Mesenchymal stem cell (in vitro differentiated cells and primary cell): ENCODE measurements around the gene ATN1.
A peak's percentile ranks its signal among the peaks of the same experiment; 100 is the strongest.

Source experiments
- DNase-seq: peaks from one replicate; pipeline ENCODE4 v3.0.0-alpha.2; 2013
- H2AFZ ChIP-seq: one replicate; pipeline ENCODE4 v1.6.1; 2013; ENCODE audit warnings: low read depth, mild to moderate bottlenecking, control low read depth, inconsistent platforms, low read length, moderate library complexity
- H2AK5ac ChIP-seq: 2 replicates; pipeline ENCODE4 v1.6.1; 2013; ENCODE audit warnings: low read length, moderate library complexity, mild to moderate bottlenecking, inconsistent platforms; ENCODE audit not compliant: severe bottlenecking
- H2BK120ac ChIP-seq: one replicate; pipeline ENCODE4 v1.6.1; 2013; ENCODE audit warnings: low read depth, mild to moderate bottlenecking, inconsistent platforms, low read length, moderate library complexity
- H2BK12ac ChIP-seq, 2 experiments: one replicate each; pipeline ENCODE4 v1.6.1; 2013; ENCODE audit warnings: inconsistent platforms in 2 of 2, low read length in 2 of 2, mild to moderate bottlenecking in 2 of 2, moderate library complexity in 2 of 2, control low read depth in 1 of 2
- H2BK15ac ChIP-seq: one replicate; pipeline ENCODE4 v1.6.1; 2013; ENCODE audit warnings: mild to moderate bottlenecking, low read depth, inconsistent platforms; ENCODE audit not compliant: poor library complexity, severe bottlenecking
- H2BK5ac ChIP-seq: 2 replicates; pipeline ENCODE4 v1.6.1; 2013; ENCODE audit warnings: low read depth, mild to moderate bottlenecking, low read length, control low read depth, inconsistent platforms; ENCODE audit not compliant: poor library complexity, severe bottlenecking
- H3K14ac ChIP-seq, 2 experiments: one replicate each; pipeline ENCODE4 v1.6.1; 2013; ENCODE audit warnings: inconsistent platforms in 2 of 2, low read length in 2 of 2, control low read depth in 1 of 2, mild to moderate bottlenecking in 1 of 2, moderate library complexity in 1 of 2
- H3K18ac ChIP-seq, 2 experiments: one replicate each; pipeline ENCODE4 v1.6.1; 2013; ENCODE audit warnings: inconsistent platforms in 2 of 2, low read length in 2 of 2, control low read depth in 1 of 2, low read depth in 1 of 2, mild to moderate bottlenecking in 1 of 2
- H3K23ac ChIP-seq, 2 experiments: one replicate each; pipeline ENCODE4 v1.6.1; 2013; ENCODE audit warnings: inconsistent platforms in 2 of 2, low read length in 2 of 2, mild to moderate bottlenecking in 2 of 2, moderate library complexity in 2 of 2, control low read depth in 1 of 2
- H3K27ac ChIP-seq: 2 replicates; pipeline ENCODE4 v1.5.1; 2013; ENCODE audit warnings: mild to moderate bottlenecking, moderate library complexity, low read length, control low read depth, inconsistent platforms; ENCODE audit not compliant: poor library complexity, severe bottlenecking
- H3K27me3 ChIP-seq, 2 experiments: 2 replicates each; pipeline versions ENCODE4 v1.6.1 to v1.7.0; 2013; ENCODE audit warnings: low read length in 2 of 2, mild to moderate bottlenecking in 2 of 2, moderate library complexity in 2 of 2, control low read depth in 1 of 2, inconsistent platforms in 1 of 2; ENCODE audit not compliant: control insufficient read depth in 1 of 2, insufficient read depth in 1 of 2
- H3K36me3 ChIP-seq, 2 experiments: 2 replicates each; pipeline versions ENCODE4 v1.6.1 to v1.7.0; 2013; ENCODE audit warnings: low read length in 2 of 2, control low read depth in 1 of 2, inconsistent platforms in 1 of 2, low read depth in 1 of 2, mild to moderate bottlenecking in 1 of 2; ENCODE audit not compliant: insufficient read depth in 2 of 2, control insufficient read depth in 1 of 2
- H3K4ac ChIP-seq, 2 experiments: one replicate each; pipeline ENCODE4 v1.6.1; 2013; ENCODE audit warnings: inconsistent platforms in 2 of 2, low read length in 2 of 2, mild to moderate bottlenecking in 2 of 2, moderate library complexity in 2 of 2, control low read depth in 1 of 2, low read depth in 1 of 2
- H3K4me1 ChIP-seq: 2 replicates; pipeline ENCODE4 v1.6.1; 2013; ENCODE audit warnings: low read depth, low read length, control low read depth; ENCODE audit not compliant: control insufficient read depth, insufficient read depth
- H3K4me2 ChIP-seq: 2 replicates; pipeline ENCODE4 v1.6.1; 2013; ENCODE audit warnings: low read length, mild to moderate bottlenecking, inconsistent platforms; ENCODE audit not compliant: poor library complexity, severe bottlenecking
- H3K4me3 ChIP-seq, 2 experiments: 2 replicates each; pipeline versions ENCODE4 v1.5.1 to v1.7.0; 2013; ENCODE audit warnings: low read length in 2 of 2, mild to moderate bottlenecking in 2 of 2, control low read depth in 1 of 2, low read depth in 1 of 2; ENCODE audit not compliant: insufficient read depth in 1 of 2
- H3K79me1 ChIP-seq: replicated peaks from 2 replicates; pipeline ENCODE4 v1.6.1; 2013; ENCODE audit warnings: mild to moderate bottlenecking, control low read depth, low read length, inconsistent platforms; ENCODE audit not compliant: poor library complexity, severe bottlenecking
- H3K9ac ChIP-seq: 2 replicates; pipeline ENCODE4 v1.7.0; 2013; ENCODE audit warnings: mild to moderate bottlenecking, low read length, moderate library complexity
- H3K9me3 ChIP-seq: 2 replicates; pipeline ENCODE4 v1.7.0; 2013; ENCODE audit warnings: mild to moderate bottlenecking, low read length; ENCODE audit not compliant: control insufficient read depth
- H4K8ac ChIP-seq: one replicate; pipeline ENCODE4 v1.6.1; 2013; ENCODE audit warnings: inconsistent platforms, mild to moderate bottlenecking, low read length, moderate library complexity
- H4K91ac ChIP-seq: one replicate; pipeline ENCODE4 v1.6.1; 2013; ENCODE audit warnings: mild to moderate bottlenecking, low read length, inconsistent platforms
- WGBS: methylation state at CpG from one replicate; pipeline ENCODE4 v1.1.7; 2013; ENCODE audit warnings: mixed read lengths; 5-methylcytosine and 5-hydroxymethylcytosine counted together

The ATN1 gene

GRCh38 chr12:6955108-6956020 is 27.6 kb downstream of the ATN1 start:
- Histone ChIP-seq H3K18ac (no peak overlapping the region), H3K79me1 (peaks cover 1% of the 10 kb centered on the region), H2AK5ac (no peak overlapping the region)

GRCh38 chr12:6956021-6956727 is 28.4 kb downstream of the ATN1 start:
- Histone ChIP-seq H4K91ac (peak overlapping the region; percentile 32), H3K4me3 (no peak overlapping the region), H2AFZ (no peak overlapping the region), H2BK5ac (no peak overlapping the region), H3K14ac (no peak overlapping the region), H3K27me3 (peaks cover 0 to 18% of the 10 kb centered on the region in 2 experiments), H3K18ac (no peak overlapping the region), H3K23ac (no peak overlapping the region), H2BK12ac (no peak overlapping the region), H3K4ac (no peak overlapping the region), H2BK120ac (no peak overlapping the region), H4K8ac (no peak overlapping the region), H3K4me2 (no peak overlapping the region), H3K9ac (no peak overlapping the region), H3K9me3 (no peaks in the 10 kb centered on the region), H3K27ac (no peak overlapping the region), H3K4me1 (peaks cover 15% of the 10 kb centered on the region), H3K79me1 (no peaks in the 10 kb centered on the region), H2AK5ac (no peak overlapping the region), H2BK15ac (no peak overlapping the region), H3K36me3 (peaks cover 0 to 40% of the 10 kb centered on the region in 2 experiments)
- 87% methylated on average over 28 of the region's 28 CpGs for whole genome bisulfite sequencing
- DNase-seq = no peak

More at GRCh38 chr12:6955108-6956020, 27.6 kb downstream of the ATN1 start:
- H2BK5ac ChIP-seq = no peak overlapping the region
- H3K4me1 ChIP-seq = peaks cover 14% of the 10 kb centered on the region
- H3K4me2 ChIP-seq = no peak overlapping the region
- peaks cover 0 to 18% of the 10 kb centered on the region in 2 experiments for H3K27me3 ChIP-seq
- H3K23ac ChIP-seq = no peak overlapping the region
- no peaks in the 10 kb centered on the region for H3K9me3 ChIP-seq
- H3K36me3 ChIP-seq = peaks cover 0 to 40% of the 10 kb centered on the region in 2 experiments
- H3K27ac ChIP-seq = no peak overlapping the region
- no peak overlapping the region for H3K4ac ChIP-seq
- WGBS = 95% methylated on average over 22 of the region's 22 CpGs
- H2BK15ac ChIP-seq = no peak overlapping the region
- no peak for DNase-seq
- H2BK12ac ChIP-seq = peak overlapping the region in 1 of 2 experiments; percentile 38
- no peak overlapping the region for H3K14ac ChIP-seq
- H4K91ac ChIP-seq = no peak overlapping the region
- no peak overlapping the region for H2BK120ac ChIP-seq
- no peak overlapping the region for H3K9ac ChIP-seq
- H3K4me3 ChIP-seq = peak overlapping the region in 1 of 2 experiments; percentile 35
- no peak overlapping the region for H4K8ac ChIP-seq
- no peak overlapping the region for H2AFZ ChIP-seq

- Histone ChIP-seq H3K4me3 (no peak overlapping the region), H2AFZ (no peak overlapping the region), H3K4ac (no peak overlapping the region), H3K23ac (no peak overlapping the region), H2BK120ac (no peak overlapping the region), H3K4me1 (peaks cover 18% of the 10 kb centered on the region), H2AK5ac (no peak overlapping the region), H3K79me1 (no peaks in the 10 kb centered on the region), H2BK5ac (no peak overlapping the region), H4K8ac (no peak overlapping the region), H3K4me2 (no peak overlapping the region), H3K9me3 (no peaks in the 10 kb centered on the region), H3K27me3 (peaks cover 0 to 15% of the 10 kb centered on the region in 2 experiments), H2BK12ac (no peak overlapping the region), H4K91ac (no peak overlapping the region), H3K36me3 (peaks cover 0 to 37% of the 10 kb centered on the region in 2 experiments), H3K18ac (no peak overlapping the region), H3K9ac (no peak overlapping the region), H3K27ac (no peak overlapping the region), H3K14ac (no peak overlapping the region), H2BK15ac (no peak overlapping the region)
- no peak for DNase-seq
- 86% methylated on average over 20 of the region's 20 CpGs for WGBS
Measured at GRCh38 chr12:6957151-6957701, 29.5 kb downstream of the ATN1 start.
